Testis (tissue), 2 donors: ENCODE data around the gene OTC.

Source experiments
- POLR2A ChIP-seq: fragments of 450-650 bp; IDR thresholded peaks from one replicate; pipeline ENCODE4 v1.6.1; 2017; ENCODE audit warnings: antibody characterized with exemption, mild to moderate bottlenecking, moderate library complexity
- TF ChIP-seq, protein P1 (sequence below), 3 experiments: fragments of 450-650 bp in 2 of 3; fragments of 200-600 bp in 1 of 3; sonication (generic) in 1 of 3; IDR thresholded peaks; one replicate each; pipeline ENCODE4 v1.5.1; 2016 to 2019; ENCODE audit warnings: antibody characterized with exemption in 3 of 3, mild to moderate bottlenecking in 2 of 3, moderate library complexity in 1 of 3

- TF ChIP-seq, protein P1, sequence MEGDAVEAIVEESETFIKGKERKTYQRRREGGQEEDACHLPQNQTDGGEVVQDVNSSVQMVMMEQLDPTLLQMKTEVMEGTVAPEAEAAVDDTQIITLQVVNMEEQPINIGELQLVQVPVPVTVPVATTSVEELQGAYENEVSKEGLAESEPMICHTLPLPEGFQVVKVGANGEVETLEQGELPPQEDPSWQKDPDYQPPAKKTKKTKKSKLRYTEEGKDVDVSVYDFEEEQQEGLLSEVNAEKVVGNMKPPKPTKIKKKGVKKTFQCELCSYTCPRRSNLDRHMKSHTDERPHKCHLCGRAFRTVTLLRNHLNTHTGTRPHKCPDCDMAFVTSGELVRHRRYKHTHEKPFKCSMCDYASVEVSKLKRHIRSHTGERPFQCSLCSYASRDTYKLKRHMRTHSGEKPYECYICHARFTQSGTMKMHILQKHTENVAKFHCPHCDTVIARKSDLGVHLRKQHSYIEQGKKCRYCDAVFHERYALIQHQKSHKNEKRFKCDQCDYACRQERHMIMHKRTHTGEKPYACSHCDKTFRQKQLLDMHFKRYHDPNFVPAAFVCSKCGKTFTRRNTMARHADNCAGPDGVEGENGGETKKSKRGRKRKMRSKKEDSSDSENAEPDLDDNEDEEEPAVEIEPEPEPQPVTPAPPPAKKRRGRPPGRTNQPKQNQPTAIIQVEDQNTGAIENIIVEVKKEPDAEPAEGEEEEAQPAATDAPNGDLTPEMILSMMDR (IDR thresholded peaks at IDR 0.05), result no peak
- no peak for TF ChIP-seq POLR2A
These were observed 5.6 kb downstream of the OTC start for GRCh38 chrX:38357747-38358673.
